ENCODE results near the gene PEX11G. TPM values are rescaled to one million over a fixed set of nuclear protein-coding genes. Genes with fewer than 3 reads are reported as not detected.

Gene PEX11G
- total RNA-seq, 4 donors from 2014 or later = 0.51 to 1.4 (median 1.1) TPM; not detected in 1

DNA sequence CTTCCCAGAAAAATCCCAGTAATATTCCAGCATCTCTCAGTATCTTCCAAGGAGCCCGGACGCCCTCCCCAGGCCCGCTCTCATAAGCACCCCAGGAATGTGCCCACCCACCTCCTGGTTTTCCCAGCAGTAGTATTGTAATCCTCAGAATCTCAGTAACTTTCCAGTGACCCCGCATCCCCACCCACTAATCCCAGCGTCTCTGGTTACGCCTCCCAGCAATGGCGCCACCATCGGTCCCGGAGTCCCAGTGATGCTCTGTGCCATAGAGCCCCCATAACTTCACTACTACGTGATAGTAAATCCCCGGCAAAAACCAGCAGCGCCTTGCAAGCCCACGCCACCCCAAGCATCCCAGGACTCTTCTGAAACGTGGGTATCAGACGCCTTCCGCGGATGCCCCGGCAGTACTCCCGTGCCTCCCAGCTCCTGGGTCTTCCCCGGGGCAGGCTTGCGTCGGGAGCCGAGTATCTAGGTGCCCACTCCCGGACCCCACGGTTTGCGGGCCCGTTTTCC lies 45.8 kb upstream of the PEX11G start:
- peak; percentile 34 to 53 for ATAC-seq
- Histone ChIP-seq H3K27ac (peak overlapping the region; percentile 86 to 90 (median 88)), H3K9me3 (no peaks in the 10 kb centered on the region), H3K36me3 (peaks cover 0 to 32% of the 10 kb centered on the region in 2 donors), H3K4me3 (peak overlapping the region; percentile 88 to 92 (median 90)), H3K27me3 (no peaks in the 10 kb centered on the region), H3K4me1 (peaks cover 15 to 23% of the 10 kb centered on the region in 2 donors)
- in situ Hi-C loops (cut with MboI; ENCODE audit: low sequenced_read_pairs in 4 of 4) = loop anchor here in 1 of 4 donors (25.0 kb wide), 1 partner anchor 147 kb away; no protein-coding TSS in a partner anchor
- DNase-seq = no peak
- no peak for TF ChIP-seq POLR2A (IDR thresholded peaks at IDR 0.05)
- TF ChIP-seq, protein P1, sequence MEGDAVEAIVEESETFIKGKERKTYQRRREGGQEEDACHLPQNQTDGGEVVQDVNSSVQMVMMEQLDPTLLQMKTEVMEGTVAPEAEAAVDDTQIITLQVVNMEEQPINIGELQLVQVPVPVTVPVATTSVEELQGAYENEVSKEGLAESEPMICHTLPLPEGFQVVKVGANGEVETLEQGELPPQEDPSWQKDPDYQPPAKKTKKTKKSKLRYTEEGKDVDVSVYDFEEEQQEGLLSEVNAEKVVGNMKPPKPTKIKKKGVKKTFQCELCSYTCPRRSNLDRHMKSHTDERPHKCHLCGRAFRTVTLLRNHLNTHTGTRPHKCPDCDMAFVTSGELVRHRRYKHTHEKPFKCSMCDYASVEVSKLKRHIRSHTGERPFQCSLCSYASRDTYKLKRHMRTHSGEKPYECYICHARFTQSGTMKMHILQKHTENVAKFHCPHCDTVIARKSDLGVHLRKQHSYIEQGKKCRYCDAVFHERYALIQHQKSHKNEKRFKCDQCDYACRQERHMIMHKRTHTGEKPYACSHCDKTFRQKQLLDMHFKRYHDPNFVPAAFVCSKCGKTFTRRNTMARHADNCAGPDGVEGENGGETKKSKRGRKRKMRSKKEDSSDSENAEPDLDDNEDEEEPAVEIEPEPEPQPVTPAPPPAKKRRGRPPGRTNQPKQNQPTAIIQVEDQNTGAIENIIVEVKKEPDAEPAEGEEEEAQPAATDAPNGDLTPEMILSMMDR (IDR thresholded peaks at IDR 0.05 in 4 of 5, conservative IDR thresholded peaks at IDR 0.05 in 1 of 5) = no peak
- intact Hi-C loops (cut with DNase I; ENCODE audit: low total_unique reads) = loop anchor here (1.0 to 2.0 kb wide), 6 partner anchors 12 to 795 kb away; partner anchors contain the start of genes MCOLN1, PET100, TRIP10 and XAB2

DNA sequence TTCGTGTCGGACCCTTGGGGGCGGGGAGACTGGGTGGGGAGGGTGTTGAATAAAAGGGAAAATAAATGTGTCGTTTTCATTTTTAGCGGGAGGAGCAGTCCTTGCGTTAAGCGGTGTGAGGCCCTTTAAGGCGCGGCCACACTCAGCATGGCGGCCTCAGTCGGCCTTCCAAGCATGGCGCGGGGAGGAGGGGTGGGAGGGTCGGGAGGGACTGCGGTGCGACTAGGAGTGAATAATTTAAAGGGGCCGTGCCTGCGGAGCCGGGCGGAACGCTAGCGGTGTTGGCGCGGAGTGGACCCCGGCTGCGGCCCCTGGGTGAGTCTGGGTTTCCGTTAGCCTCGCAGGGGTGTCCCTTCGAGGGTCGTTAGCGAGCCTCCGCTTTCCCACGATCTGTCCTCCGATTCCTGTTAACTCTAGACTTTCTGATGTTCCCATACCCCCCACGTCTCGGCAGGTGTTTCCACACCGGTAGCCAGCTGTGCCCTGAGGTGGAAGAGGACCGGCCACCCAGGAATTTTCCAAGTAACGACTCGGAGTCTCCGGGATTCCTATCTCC lies 45.2 kb upstream of the PEX11G start:
- ATAC-seq (peak; percentile 84 to 85), DNase-seq (peak; percentile 78 to 85)
- Histone ChIP-seq H3K9me3 (no peaks in the 10 kb centered on the region), H3K4me1 (peaks cover 15 to 23% of the 10 kb centered on the region in 2 donors), H3K4me3 (peak overlapping the region; percentile 88 to 92 (median 90)), H3K36me3 (peaks cover 0 to 37% of the 10 kb centered on the region in 2 donors), H3K27me3 (no peaks in the 10 kb centered on the region), H3K27ac (peak overlapping the region; percentile 86 to 90 (median 88))
- TF ChIP-seq, protein P1 (IDR thresholded peaks at IDR 0.05 in 4 of 5, conservative IDR thresholded peaks at IDR 0.05 in 1 of 5) = no peak
- peak; percentile 76 to 83 for TF ChIP-seq POLR2A (IDR thresholded peaks at IDR 0.05)
- in situ Hi-C loops (cut with MboI; ENCODE audit: low sequenced_read_pairs in 4 of 4) = loop anchor here in 1 of 4 donors (25.0 kb wide), 1 partner anchor 147 kb away; no protein-coding TSS in a partner anchor
- intact Hi-C loops (cut with DNase I; ENCODE audit: low total_unique reads) = loop anchor here (1.0 to 2.0 kb wide), 5 partner anchors 12 to 795 kb away; partner anchors contain the start of genes MCOLN1, PET100, TRIP10 and XAB2

DNA sequence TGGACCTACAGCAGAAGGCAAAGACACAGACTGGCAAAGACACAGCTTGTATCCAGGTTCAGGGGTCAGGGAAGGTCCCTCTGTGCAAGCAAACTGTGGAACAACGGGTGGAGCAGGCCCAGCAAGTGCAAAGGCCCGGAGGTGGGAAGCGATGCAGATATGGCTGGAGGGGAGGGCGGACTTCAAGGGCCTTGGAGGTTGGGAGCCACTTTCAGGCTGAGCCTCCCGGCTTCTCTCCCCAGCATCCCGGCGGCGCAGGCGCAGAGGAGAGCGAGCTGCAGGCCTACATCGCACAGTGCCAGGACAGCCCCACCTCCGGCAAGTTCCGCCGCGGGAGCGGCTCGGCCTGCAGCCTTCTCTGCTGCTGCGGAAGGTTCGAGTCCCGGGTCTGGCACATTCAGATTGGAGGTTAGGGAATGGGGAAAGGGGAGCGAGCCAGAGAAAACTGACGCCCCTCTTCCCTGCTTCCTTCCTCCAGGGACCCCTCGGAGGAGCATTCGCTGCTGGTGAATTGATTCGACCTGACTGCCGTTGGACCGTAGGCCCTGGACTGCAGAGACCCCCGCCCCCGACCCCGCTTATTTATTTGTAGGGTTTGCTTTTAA lies 44.5 kb upstream of the PEX11G start:
- Histone ChIP-seq H3K27me3 (no peaks in the 10 kb centered on the region), H3K36me3 (peaks cover 0 to 37% of the 10 kb centered on the region in 2 donors), H3K4me1 (peaks cover 15 to 23% of the 10 kb centered on the region in 2 donors), H3K27ac (peak overlapping the region; percentile 86 to 90 (median 88)), H3K9me3 (no peaks in the 10 kb centered on the region), H3K4me3 (peak overlapping the region; percentile 88 to 92 (median 90))
- in situ Hi-C loops (cut with MboI; ENCODE audit: low sequenced_read_pairs in 4 of 4) = loop anchor here in 1 of 4 donors (25.0 kb wide), 1 partner anchor 146 kb away; no protein-coding TSS in a partner anchor
- no peak for TF ChIP-seq POLR2A (IDR thresholded peaks at IDR 0.05)
- TF ChIP-seq, protein P1 (IDR thresholded peaks at IDR 0.05 in 4 of 5, conservative IDR thresholded peaks at IDR 0.05 in 1 of 5) = no peak
- no peak for ATAC-seq
- intact Hi-C loops (cut with DNase I; ENCODE audit: low total_unique reads) = no loop called here
- peak in 1 of 2 donors; percentile 55 for DNase-seq

DNA sequence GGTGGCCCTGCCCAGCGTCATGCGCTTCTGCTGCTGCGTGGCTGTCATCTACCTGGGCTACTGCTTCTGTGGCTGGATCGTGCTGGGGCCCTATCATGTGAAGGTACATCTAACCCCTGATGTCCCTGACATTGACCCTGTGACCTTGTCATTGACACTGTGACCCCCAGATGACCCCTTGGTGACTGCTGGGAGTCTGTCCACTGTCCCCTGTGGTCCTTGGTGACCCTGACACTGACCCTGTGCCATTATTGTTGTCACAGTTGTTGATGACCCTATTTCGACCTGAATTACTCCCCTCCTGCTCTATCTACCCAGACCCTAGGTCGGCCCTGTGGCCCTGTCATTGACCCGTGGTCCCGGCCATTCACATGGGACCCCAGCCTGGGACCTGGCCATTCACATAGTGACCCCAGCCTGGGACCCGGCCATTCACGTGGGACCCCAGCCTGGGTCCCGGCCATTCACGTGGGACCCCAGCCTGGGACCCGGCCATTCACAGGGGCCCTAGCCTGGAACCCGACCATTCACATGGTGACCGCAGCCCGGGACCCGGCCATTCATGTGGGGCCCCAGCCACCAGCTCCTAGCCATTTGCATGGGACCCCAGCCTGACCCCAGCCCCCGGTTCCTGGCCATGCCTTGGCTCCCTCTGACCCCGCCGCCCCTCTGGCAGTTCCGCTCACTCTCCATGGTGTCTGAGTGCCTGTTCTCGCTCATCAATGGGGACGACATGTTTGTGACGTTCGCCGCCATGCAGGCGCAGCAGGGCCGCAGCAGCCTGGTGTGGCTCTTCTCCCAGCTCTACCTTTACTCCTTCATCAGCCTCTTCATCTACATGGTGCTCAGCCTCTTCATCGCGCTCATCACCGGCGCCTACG lies 41.0 kb upstream of the PEX11G start:
- in situ Hi-C loops (cut with MboI; ENCODE audit: low sequenced_read_pairs in 4 of 4) (loop anchor here in 1 of 4 donors (25.0 kb wide), 1 partner anchor 143 kb away; no protein-coding TSS in a partner anchor), intact Hi-C loops (cut with DNase I; ENCODE audit: low total_unique reads) (no loop called here)
- no peak overlapping the region for H3K4me3 ChIP-seq
- H3K27ac ChIP-seq = no peak overlapping the region
- DNase-seq (no peak), ATAC-seq (no peak)
- H3K27me3 ChIP-seq = no peaks in the 10 kb centered on the region
- peaks cover 0 to 55% of the 10 kb centered on the region in 2 donors for H3K36me3 ChIP-seq
- no peaks in the 10 kb centered on the region for H3K9me3 ChIP-seq
- TF ChIP-seq, protein P1 (IDR thresholded peaks at IDR 0.05 in 4 of 5, conservative IDR thresholded peaks at IDR 0.05 in 1 of 5) = no peak
- TF ChIP-seq POLR2A (IDR thresholded peaks at IDR 0.05) = no peak
- H3K4me1 ChIP-seq = peaks cover 7 to 10% of the 10 kb centered on the region in 2 donors

Measured in gastrocnemius medialis (tissue), 4 donors.